H1 (cell line): ENCODE data around the gene RAB36. TPM values are rescaled to one million over a fixed set of nuclear protein-coding genes. Genes with fewer than 3 reads are reported as not detected.

Experiments
- CTCF ChIA-PET: fragments of 300-600 bp; sonication (Branson Sonifier 250); formaldehyde crosslinking; loops from one replicate; lab custom pipeline; 2021; ENCODE audit not compliant: partially characterized antibody; lab: Charles Lee
- POLR2A ChIA-PET: fragments of 300-600 bp; sonication (Branson Sonifier 250); formaldehyde crosslinking; loops from one replicate; lab custom pipeline; 2021; ENCODE audit warnings: inconsistent platforms; ENCODE audit not compliant: partially characterized antibody; lab: Charles Lee
- DNase-seq, 2 experiments: peaks; one replicate each; pipeline versions ENCODE4 v3.0.0 to v3.0.0-alpha.2; 2010 to 2022; ENCODE audit warnings: low spot score in 2 of 2, low read depth in 1 of 2, mixed read lengths in 1 of 2
- FAIRE-seq: peaks from 2 replicates; lab custom pipeline; 2011; peaks lifted over from hg19 to GRCh38; lab: Jason Lieb, UNC
- H2AFZ ChIP-seq: 2 replicates; pipeline ENCODE4 v1.8.1; 2012; ENCODE audit warnings: low read length, inconsistent platforms
- H2AK5ac ChIP-seq: 2 replicates; pipeline ENCODE4 v1.6.1; 2013; ENCODE audit warnings: low read depth, low read length
- H2BK120ac ChIP-seq: replicated peaks from 2 replicates; pipeline ENCODE3; 2013; ENCODE audit warnings: low read depth, low read length, inconsistent platforms
- H2BK12ac ChIP-seq: 2 replicates; pipeline ENCODE4 v1.6.1; 2013; ENCODE audit warnings: low read depth, low read length
- H2BK15ac ChIP-seq: 2 replicates; pipeline ENCODE4 v1.6.1; 2013; ENCODE audit warnings: low read length
- H2BK20ac ChIP-seq: 2 replicates; pipeline ENCODE4 v1.6.1; 2013; ENCODE audit warnings: low read length
- H2BK5ac ChIP-seq: 2 replicates; pipeline ENCODE4 v1.6.1; 2013; ENCODE audit warnings: low read depth, low read length
- H3K14ac ChIP-seq: 2 replicates; pipeline ENCODE4 v1.6.1; 2013; ENCODE audit warnings: inconsistent platforms; ENCODE audit not compliant: insufficient read length
- H3K18ac ChIP-seq: 2 replicates; pipeline ENCODE4 v1.6.1; 2013; ENCODE audit warnings: low read length; ENCODE audit errors: extremely low read depth
- H3K23ac ChIP-seq: 2 replicates; pipeline ENCODE4 v1.6.1; 2013; ENCODE audit warnings: inconsistent platforms; ENCODE audit not compliant: insufficient read length
- H3K23me2 ChIP-seq: 2 replicates; pipeline ENCODE4 v1.6.1; 2013; ENCODE audit warnings: low read depth, low read length
- H3K27ac ChIP-seq: 2 replicates; pipeline ENCODE4 v1.6.1; 2011; ENCODE audit warnings: low read depth, low read length, inconsistent platforms
- H3K27me3 ChIP-seq, 4 experiments: replicated peaks in 1 of 4; 1 replicate in 1 of 4; 2 replicates in 3 of 4; pipeline versions ENCODE4 v1.6.1 to v1.8.1; 2011 to 2013; ENCODE audit warnings: low read length in 3 of 4, mild to moderate bottlenecking in 3 of 4, inconsistent platforms in 2 of 4, mixed read lengths in 2 of 4, moderate library complexity in 1 of 4; ENCODE audit not compliant: control insufficient read depth in 3 of 4, insufficient read depth in 3 of 4; ENCODE audit errors: extremely low read depth in 1 of 4
- H3K36me3 ChIP-seq, 4 experiments: 2 replicates each; pipeline versions ENCODE4 v1.6.1 to v1.8.1; 2011 to 2013; ENCODE audit warnings: mild to moderate bottlenecking in 4 of 4, low read length in 3 of 4, moderate library complexity in 2 of 4, control low read depth in 1 of 4, inconsistent platforms in 1 of 4; ENCODE audit not compliant: insufficient read depth in 4 of 4, control insufficient read depth in 2 of 4
- H3K4ac ChIP-seq: replicated peaks from 2 replicates; pipeline ENCODE3; 2013; ENCODE audit warnings: low read length, low read depth, mixed read lengths, inconsistent platforms; ENCODE audit not compliant: insufficient read length
- H3K4me1 ChIP-seq, 4 experiments: replicated peaks in 1 of 4; 1 replicate in 1 of 4; 2 replicates in 3 of 4; pipeline versions ENCODE4 v1.6.1 to v1.8.1; 2011 to 2013; ENCODE audit warnings: low read length in 3 of 4, inconsistent platforms in 2 of 4, mixed read lengths in 1 of 4; ENCODE audit not compliant: insufficient read depth in 4 of 4, control insufficient read depth in 3 of 4
- H3K4me2 ChIP-seq, 2 experiments: 2 replicates each; pipeline versions ENCODE4 v1.6.1 to v1.8.1; 2011 to 2013; ENCODE audit warnings: low read depth in 2 of 2, low read length in 2 of 2, control low read depth in 1 of 2, inconsistent platforms in 1 of 2, mild to moderate bottlenecking in 1 of 2; ENCODE audit not compliant: insufficient read depth in 1 of 2
- H3K4me3 ChIP-seq, 4 experiments: fragments of 200-600, 300-600 bp in 1 of 4; sonication (generic), shearing (Covaris generic), sonication (Bioruptor Twin) in 1 of 4; 2 replicates each; pipeline versions ENCODE4 v1.5.1 to v1.8.1; 2011 to 2016; ENCODE audit warnings: low read length in 4 of 4, low read depth in 3 of 4, control low read depth in 2 of 4, inconsistent platforms in 2 of 4, mild to moderate bottlenecking in 2 of 4, mixed read lengths in 1 of 4, moderate library complexity in 1 of 4; ENCODE audit not compliant: insufficient read depth in 2 of 4; ENCODE audit errors: extremely low read depth in 1 of 4
- H3K56ac ChIP-seq: replicated peaks from 2 replicates; pipeline ENCODE3; 2013; ENCODE audit warnings: low read depth, mild to moderate bottlenecking, mixed read lengths, low read length, inconsistent platforms; ENCODE audit not compliant: insufficient read length
- H3K79me1 ChIP-seq: 2 replicates; pipeline ENCODE4 v1.6.1; 2013; ENCODE audit warnings: low read depth, low read length, control low read depth
- H3K79me2 ChIP-seq, 2 experiments: 2 replicates each; pipeline versions ENCODE4 v1.6.1 to v1.8.1; 2012 to 2013; ENCODE audit warnings: low read length in 2 of 2, mild to moderate bottlenecking in 2 of 2, inconsistent platforms in 1 of 2; ENCODE audit not compliant: insufficient read depth in 2 of 2, control insufficient read depth in 1 of 2
- H3K9ac ChIP-seq, 4 experiments: replicated peaks in 1 of 4; 1 replicate in 1 of 4; 2 replicates in 3 of 4; pipeline versions ENCODE4 v1.6.1 to v1.8.1; 2011 to 2013; ENCODE audit warnings: low read depth in 3 of 4, low read length in 3 of 4, control low read depth in 2 of 4, mild to moderate bottlenecking in 2 of 4, moderate library complexity in 2 of 4, inconsistent platforms in 1 of 4; ENCODE audit errors: extremely low read depth in 1 of 4
- H3K9me3 ChIP-seq, 2 experiments: 2 replicates each; pipeline versions ENCODE4 v1.6.1 to v1.8.1; 2012 to 2013; ENCODE audit warnings: mild to moderate bottlenecking in 2 of 2, moderate library complexity in 2 of 2, control low read depth in 1 of 2, inconsistent platforms in 1 of 2, low read depth in 1 of 2, low read length in 1 of 2, mixed read lengths in 1 of 2; ENCODE audit not compliant: insufficient read depth in 2 of 2
- H4K20me1 ChIP-seq, 2 experiments: replicated peaks in 1 of 2; 2 replicates each; pipeline versions ENCODE3 to v1.8.1; 2011 to 2013; ENCODE audit warnings: inconsistent platforms in 2 of 2, low read length in 2 of 2, mild to moderate bottlenecking in 1 of 2; ENCODE audit not compliant: insufficient read depth in 2 of 2, control insufficient read depth in 1 of 2
- H4K5ac ChIP-seq: 2 replicates; pipeline ENCODE4 v1.6.1; 2013; ENCODE audit warnings: low read length, low read depth, mixed read lengths, inconsistent platforms; ENCODE audit not compliant: insufficient read length
- H4K8ac ChIP-seq: 2 replicates; pipeline ENCODE4 v1.8.0; 2013; ENCODE audit warnings: mild to moderate bottlenecking, moderate library complexity, low read length, inconsistent platforms; ENCODE audit not compliant: insufficient read depth; ENCODE audit errors: extremely low read depth
- H4K91ac ChIP-seq: replicated peaks from 2 replicates; pipeline ENCODE3; 2013; ENCODE audit warnings: low read length, mixed read lengths, inconsistent platforms; ENCODE audit not compliant: insufficient read length
- BACH1 ChIP-seq: IDR thresholded peaks from 2 replicates; pipeline ENCODE4 v1.6.1; 2012; ENCODE audit warnings: low read length, improper control_type of control experiment
- CBX5 ChIP-seq: fragments of 300-800, 300-1000 bp; sonication (generic); IDR thresholded peaks from 2 replicates; pipeline ENCODE4 v1.7.1; 2016; ENCODE audit warnings: antibody characterized with exemption, low read length, low read depth
- CHD2 ChIP-seq: IDR thresholded peaks from 2 replicates; pipeline ENCODE4 v1.6.1; 2012; ENCODE audit warnings: low read length, improper control_type of control experiment
- JUND ChIP-seq: IDR thresholded peaks from 2 replicates; pipeline ENCODE4 v1.6.1; 2011; ENCODE audit warnings: mild to moderate bottlenecking, improper control_type of control experiment, low read length
- ZNF274 ChIP-seq: IDR thresholded peaks from 2 replicates; pipeline ENCODE4 v1.7.0; 2012; ENCODE audit warnings: low read length, borderline replicate concordance; ENCODE audit errors: extremely low read depth
- WGBS, 2 experiments: shearing (Covaris generic) in 1 of 2; methylation state at CpG; one replicate each; pipeline versions ENCODE4 v1.1.6 to v1.1.7; 2013 to 2015; ENCODE audit warnings: low lambda C conversion rate in 2 of 2, mixed read lengths in 2 of 2, inconsistent platforms in 1 of 2, low coverage in 1 of 2, missing lambda C conversion rate in 1 of 2; ENCODE audit not compliant: insufficient replicate concordance in 2 of 2, insufficient coverage in 1 of 2, insufficient read length in 1 of 2; ENCODE audit errors: extremely low coverage in 1 of 2, missing lambda C conversion rate in 1 of 2; 5-methylcytosine and 5-hydroxymethylcytosine counted together
- polyA plus RNA-seq, 7 experiments: library from polyadenylated mRNA; depleted of rRNA in 3 of 7; stranded (reverse) in 5 of 7; unstranded in 2 of 7; fragments of >200 nt in 5 of 7; fragments of 200-250 nt in 2 of 7; gene quantifications; 1 replicate in 5 of 7; 2 replicates in 1 of 7; 4 replicates in 1 of 7; pipeline versions ENCODE4 v1.2.1 to v1.2.3, GENCODE V29; 2011 to 2013; ENCODE audit warnings: missing spikeins in 2 of 7, mixed read lengths in 2 of 7
- total RNA-seq: library from RNA; stranded (reverse); fragmentation: NEBNext Ultra II Directional; extraction: Animal tissue kit (Norgen Biotek cat#: 25700); gene quantifications from 2 replicates; pipeline ENCODE4 v1.2.1, GENCODE V29; 2021

The RAB36 gene
- total and polyA plus RNA-seq, 2 of the 8 experiments (the other 6 are each of a cell fraction or from before 2014, with no cell fraction given) = 1.0 to 1.5 TPM

DNA sequence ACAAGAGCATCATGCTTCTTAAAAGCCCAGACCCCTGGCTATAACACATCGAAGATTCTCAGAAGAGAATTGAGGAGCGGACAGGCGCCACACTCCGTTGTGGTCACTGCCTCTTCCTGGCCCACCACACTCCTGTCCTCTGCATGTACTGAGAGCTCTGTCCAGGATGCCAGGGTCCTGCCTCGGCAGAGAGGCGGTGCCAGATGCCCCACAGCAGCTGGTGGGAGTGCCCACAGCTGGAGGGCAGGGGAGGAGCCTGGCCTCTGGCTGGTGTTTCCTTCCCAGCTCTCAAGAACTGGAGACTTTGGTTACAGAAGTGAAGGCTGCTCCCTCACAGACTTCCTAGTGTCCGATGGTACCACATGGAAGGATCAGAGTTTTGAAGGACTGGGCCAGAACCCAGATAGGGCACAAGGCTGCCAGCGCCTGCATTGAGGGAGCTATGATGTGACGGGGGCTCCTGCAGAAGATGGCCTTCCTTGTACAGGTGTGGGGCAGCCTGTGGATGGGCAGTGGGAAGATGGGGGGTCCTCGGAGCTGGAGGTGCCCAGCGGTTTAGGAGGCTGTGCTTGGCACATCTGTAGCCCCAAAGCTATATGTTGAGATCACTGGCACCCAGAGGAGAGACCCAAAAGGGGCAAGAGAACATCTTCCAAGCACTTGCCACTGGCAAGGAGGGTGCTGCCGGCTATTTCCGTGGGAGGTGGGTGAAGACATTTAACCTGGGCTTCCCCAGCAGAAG, 22.9 kb upstream of the RAB36 start:
- CTCF ChIA-PET = interaction anchor here (0.9 to 24.3 kb wide), 7 partner anchors 9 to 661 kb away, joined by 3 to 384 read pairs (median 5); no protein-coding TSS in a partner anchor
- Histone ChIP-seq H3K79me2 (no peaks in the 10 kb centered on the region), H2AFZ (no peak overlapping the region), H3K27ac (no peak overlapping the region), H3K23ac (no peak overlapping the region), H3K36me3 (no peaks in the 10 kb centered on the region; a peak in 2 of 8 replicates), H3K14ac (no peak overlapping the region), H3K4ac (no peak overlapping the region), H2BK15ac (no peak overlapping the region), H2BK20ac (no peak overlapping the region), H2BK12ac (no peak overlapping the region), H4K5ac (no peak overlapping the region), H3K4me2 (no peak overlapping the region), H3K9me3 (no peaks in the 10 kb centered on the region), H3K18ac (no peak overlapping the region), H3K27me3 (peaks cover 0 to 13% (median 5%) of the 10 kb centered on the region in 4 experiments; a peak in 3 of 7 replicates), H3K56ac (no peak overlapping the region), H2AK5ac (no peak overlapping the region), H3K9ac (no peak overlapping the region), H3K4me3 (no peak overlapping the region), H3K4me1 (no peaks in the 10 kb centered on the region), H4K20me1 (peaks cover 0 to 2% of the 10 kb centered on the region in 2 experiments), H2BK120ac (no peak overlapping the region), H2BK5ac (no peak overlapping the region), H4K8ac (no peak overlapping the region), H3K23me2 (no peaks in the 10 kb centered on the region), H3K79me1 (no peaks in the 10 kb centered on the region), H4K91ac (no peak overlapping the region)
- no peak for FAIRE-seq
- DNase-seq = no peak
- 84% methylated on average over 12 of the region's 13 CpGs; no CpG with 5 or more reads in 1 of the 2 experiments for WGBS, 2 experiments
- POLR2A ChIA-PET = no interaction called here
- TF ChIP-seq ZNF274 (no peak), CHD2 (no peak), JUND (no peak), BACH1 (no peak), CBX5 (no peak)
